ENCODE results near the gene APOM.

DNA sequence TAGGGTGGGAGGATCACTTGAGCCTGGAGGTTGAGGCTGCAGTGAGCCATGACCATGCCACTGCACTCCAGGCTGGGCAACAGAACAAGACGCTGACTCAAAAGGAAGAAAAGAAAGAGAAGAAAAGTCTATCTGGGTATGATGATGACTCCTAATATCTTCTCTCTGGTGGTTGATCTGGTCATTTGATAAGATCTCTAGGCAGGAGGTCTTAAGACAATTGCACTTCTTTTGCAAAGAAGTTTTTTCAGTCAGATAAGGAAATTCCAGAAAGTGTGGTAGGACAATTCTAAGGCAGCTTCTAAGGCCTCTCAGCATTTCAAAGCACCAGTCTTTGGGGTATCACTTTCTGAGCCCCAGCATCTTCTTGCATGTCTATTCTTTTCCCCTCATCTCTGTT lies 48.4 kb upstream of the APOM start:
- TF ChIP-seq, protein P1, sequence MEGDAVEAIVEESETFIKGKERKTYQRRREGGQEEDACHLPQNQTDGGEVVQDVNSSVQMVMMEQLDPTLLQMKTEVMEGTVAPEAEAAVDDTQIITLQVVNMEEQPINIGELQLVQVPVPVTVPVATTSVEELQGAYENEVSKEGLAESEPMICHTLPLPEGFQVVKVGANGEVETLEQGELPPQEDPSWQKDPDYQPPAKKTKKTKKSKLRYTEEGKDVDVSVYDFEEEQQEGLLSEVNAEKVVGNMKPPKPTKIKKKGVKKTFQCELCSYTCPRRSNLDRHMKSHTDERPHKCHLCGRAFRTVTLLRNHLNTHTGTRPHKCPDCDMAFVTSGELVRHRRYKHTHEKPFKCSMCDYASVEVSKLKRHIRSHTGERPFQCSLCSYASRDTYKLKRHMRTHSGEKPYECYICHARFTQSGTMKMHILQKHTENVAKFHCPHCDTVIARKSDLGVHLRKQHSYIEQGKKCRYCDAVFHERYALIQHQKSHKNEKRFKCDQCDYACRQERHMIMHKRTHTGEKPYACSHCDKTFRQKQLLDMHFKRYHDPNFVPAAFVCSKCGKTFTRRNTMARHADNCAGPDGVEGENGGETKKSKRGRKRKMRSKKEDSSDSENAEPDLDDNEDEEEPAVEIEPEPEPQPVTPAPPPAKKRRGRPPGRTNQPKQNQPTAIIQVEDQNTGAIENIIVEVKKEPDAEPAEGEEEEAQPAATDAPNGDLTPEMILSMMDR (IDR thresholded peaks at IDR 0.05): no peak
- TF ChIP-seq EP300 (IDR thresholded peaks at IDR 0.05): no peak
- TF ChIP-seq POLR2A (IDR thresholded peaks at IDR 0.05): no peak
- no peak for TF ChIP-seq POLR2AphosphoS5 (IDR thresholded peaks at IDR 0.05)

Measured in sigmoid colon (tissue), 4 donors.